HEK293 (cell line): ENCODE data around the gene CALM3.
"Not testable (repeated sequence)": the region's sequence is repeated elsewhere in the genome, so short reads cannot be mapped to it uniquely, and the experiment has no call there.

Experiments used
- CTCF ChIA-PET: fragments of 350-600 bp; formaldehyde crosslinking; extraction: SDS; loops from one replicate; lab custom pipeline; 2021; ENCODE audit warnings: antibody characterized with exemption; lab: Yijun Ruan, JAX
- POLR2A ChIA-PET: fragments of 300-600 bp; formaldehyde crosslinking; extraction: SDS; loops from one replicate; lab custom pipeline; 2020; ENCODE audit warnings: antibody characterized with exemption, inconsistent platforms; lab: Yijun Ruan, JAX
- H3K27ac ChIP-seq: fragments of 200-500 bp; sonication (Bioruptor generic); 2 replicates; pipeline ENCODE4 v1.5.1; 2014; ENCODE audit warnings: low read depth, low read length, control low read depth, inconsistent platforms; ENCODE audit errors: extremely low read depth
- H3K36me3 ChIP-seq, 2 experiments: fragments of 200-500 bp in 1 of 2; sonication (Bioruptor generic) in 1 of 2; 1 replicate in 1 of 2; 2 replicates in 1 of 2; pipeline ENCODE4 v1.5.1; 2014 to 2017; ENCODE audit warnings: inconsistent platforms in 2 of 2, low read length in 2 of 2; ENCODE audit not compliant: control insufficient read depth in 2 of 2, insufficient read depth in 1 of 2
- H3K4me1 ChIP-seq: fragments of 200-500 bp; sonication (Bioruptor generic); 2 replicates; pipeline ENCODE4 v1.5.1; 2014; ENCODE audit warnings: mild to moderate bottlenecking, low read length, inconsistent platforms; ENCODE audit not compliant: control insufficient read depth, insufficient read depth
- H3K4me3 ChIP-seq: 2 replicates; pipeline ENCODE4 v1.5.1; 2011; ENCODE audit warnings: low read depth, mild to moderate bottlenecking, control low read depth, low read length, moderate library complexity
- H3K9me3 ChIP-seq: fragments of 200-500 bp; sonication (Bioruptor generic); 2 replicates; pipeline ENCODE4 v1.5.1; 2014; ENCODE audit warnings: low read depth, low read length, inconsistent platforms; ENCODE audit not compliant: control insufficient read depth, insufficient read depth
- GLI2 ChIP-seq: fragments of 450-650 bp; formaldehyde crosslinking; IDR thresholded peaks from 2 replicates; pipeline ENCODE4; 2017; ENCODE audit warnings: missing biosample characterization, missing genetic modification characterization, low read depth, borderline replicate concordance
- KLF7 ChIP-seq: fragments of 450-650 bp; formaldehyde crosslinking; IDR thresholded peaks from 2 replicates; pipeline ENCODE4 v1.5.1; 2016; ENCODE audit warnings: missing biosample characterization, missing genetic modification characterization, borderline replicate concordance
- SALL2 ChIP-seq: fragments of 450-650 bp; formaldehyde crosslinking; IDR thresholded peaks from 2 replicates; pipeline ENCODE4 v1.5.0; 2017; ENCODE audit warnings: missing biosample characterization, mild to moderate bottlenecking, missing genetic modification characterization, borderline replicate concordance
- TCF7L2 ChIP-seq: IDR thresholded peaks from 2 replicates; pipeline ENCODE4 v1.6.1; 2011; ENCODE audit warnings: low read depth, mild to moderate bottlenecking, inconsistent platforms, low read length, moderate library complexity, borderline replicate concordance
- ZBTB48 ChIP-seq: fragments of 450-650 bp; formaldehyde crosslinking; IDR thresholded peaks from 2 replicates; pipeline ENCODE4 v1.5.1; 2016; ENCODE audit warnings: missing biosample characterization, missing genetic modification characterization
- ZIC2 ChIP-seq: fragments of 450-650 bp; formaldehyde crosslinking; IDR thresholded peaks from 2 replicates; pipeline ENCODE4 v1.5.1; 2016; ENCODE audit warnings: missing biosample characterization, missing genetic modification characterization
- ZNF138 ChIP-seq: fragments of 450-650 bp; formaldehyde crosslinking; IDR thresholded peaks from 2 replicates; pipeline ENCODE4 v1.5.1; 2016; ENCODE audit warnings: missing biosample characterization, missing genetic modification characterization, borderline replicate concordance
- ZNF16 ChIP-seq: fragments of 450-650 bp; formaldehyde crosslinking; IDR thresholded peaks from 2 replicates; pipeline ENCODE4 v1.5.1; 2016; ENCODE audit warnings: low read depth, missing biosample characterization, missing genetic modification characterization
- ZNF169 ChIP-seq: fragments of 450-650 bp; formaldehyde crosslinking; IDR thresholded peaks from 2 replicates; pipeline ENCODE4 v1.5.1; 2016; ENCODE audit warnings: missing biosample characterization, missing genetic modification characterization
- ZNF211 ChIP-seq: fragments of 450-650 bp; formaldehyde crosslinking; IDR thresholded peaks from 2 replicates; pipeline ENCODE4 v1.5.1; 2016; ENCODE audit warnings: low read depth, missing biosample characterization, missing genetic modification characterization
- ZNF221 ChIP-seq: fragments of 450-650 bp; formaldehyde crosslinking; IDR thresholded peaks from 2 replicates; pipeline ENCODE4 v1.5.1; 2017; ENCODE audit warnings: missing biosample characterization, missing genetic modification characterization, borderline replicate concordance
- ZNF23 ChIP-seq: fragments of 450-650 bp; formaldehyde crosslinking; IDR thresholded peaks from 2 replicates; pipeline ENCODE4 v1.5.1; 2016; ENCODE audit warnings: missing biosample characterization, missing genetic modification characterization, borderline replicate concordance
- ZNF335 ChIP-seq: fragments of 450-650 bp; formaldehyde crosslinking; conservative IDR thresholded peaks from 2 replicates; pipeline ENCODE4 v1.5.1; 2016; ENCODE audit warnings: missing biosample characterization, missing genetic modification characterization
- ZNF366 ChIP-seq: fragments of 450-650 bp; formaldehyde crosslinking; conservative IDR thresholded peaks from 2 replicates; pipeline ENCODE4 v1.5.1; 2016; ENCODE audit warnings: missing biosample characterization, missing genetic modification characterization
- ZNF473 ChIP-seq: fragments of 450-650 bp; formaldehyde crosslinking; IDR thresholded peaks from 2 replicates; pipeline ENCODE4 v1.5.1; 2017; ENCODE audit warnings: missing biosample characterization, missing genetic modification characterization
- ZNF488 ChIP-seq: fragments of 450-650 bp; formaldehyde crosslinking; IDR thresholded peaks from 2 replicates; pipeline ENCODE4 v1.5.1; 2016; ENCODE audit warnings: missing biosample characterization, missing genetic modification characterization
- ZNF544 ChIP-seq: fragments of 450-650 bp; formaldehyde crosslinking; IDR thresholded peaks from 2 replicates; pipeline ENCODE4 v1.5.0; 2017; ENCODE audit warnings: missing biosample characterization, missing genetic modification characterization
- ZNF549 ChIP-seq: fragments of 450-650 bp; IDR thresholded peaks from 2 replicates; pipeline ENCODE4 v1.5.1; 2018; ENCODE audit warnings: missing biosample characterization, missing genetic modification characterization, mild to moderate bottlenecking, inconsistent platforms, moderate library complexity
- ZNF768 ChIP-seq: fragments of 450-650 bp; formaldehyde crosslinking; IDR thresholded peaks from 2 replicates; pipeline ENCODE4 v1.5.1; 2018; ENCODE audit warnings: missing biosample characterization, mild to moderate bottlenecking, missing genetic modification characterization
- TF ChIP-seq, protein P1 (sequence below): fragments of 450-650 bp; formaldehyde crosslinking; IDR thresholded peaks from 2 replicates; pipeline ENCODE4 v1.5.1; 2016; ENCODE audit warnings: missing biosample characterization, missing genetic modification characterization
- TF ChIP-seq, protein P2 (sequence below): fragments of 450-650 bp; formaldehyde crosslinking; IDR thresholded peaks from 2 replicates; pipeline ENCODE4 v1.5.1; 2016; ENCODE audit warnings: missing biosample characterization, missing genetic modification characterization

CALM3 gene

GRCh38 chr19:46626446-46626845 lies 25.3 kb downstream of the CALM3 start:
- Histone ChIP-seq H3K36me3 (no peaks in the 10 kb centered on the region), H3K27ac (no peak overlapping the region), H3K9me3 (no peaks in the 10 kb centered on the region), H3K4me3 (no peak overlapping the region)
- ChIA-PET POLR2A (interaction anchor here (1.3 kb wide), 1 partner anchor 20 kb away, joined by 3 read pairs; no protein-coding TSS in a partner anchor), CTCF (interaction anchor here (0.6 to 2.5 kb wide), 5 partner anchors 9 to 78 kb away, joined by 3 to 12 read pairs (median 4); partner anchors contain the start of gene DACT3)
- TF ChIP-seq ZNF366: no peak
- TF ChIP-seq ZNF221 (tag by site-specific recombination): no peak
- no peak for TF ChIP-seq ZNF473 (tag by site-specific recombination)
- TF ChIP-seq ZNF211: no peak
- TF ChIP-seq ZNF23 (tag by site-specific recombination): no peak
- TF ChIP-seq TCF7L2: no peak
- TF ChIP-seq SALL2 (tag by site-specific recombination): no peak
- TF ChIP-seq ZNF549 (tag by site-specific recombination): no peak
- TF ChIP-seq ZNF16: no peak
- no peak for TF ChIP-seq KLF7
- TF ChIP-seq, protein P1, sequence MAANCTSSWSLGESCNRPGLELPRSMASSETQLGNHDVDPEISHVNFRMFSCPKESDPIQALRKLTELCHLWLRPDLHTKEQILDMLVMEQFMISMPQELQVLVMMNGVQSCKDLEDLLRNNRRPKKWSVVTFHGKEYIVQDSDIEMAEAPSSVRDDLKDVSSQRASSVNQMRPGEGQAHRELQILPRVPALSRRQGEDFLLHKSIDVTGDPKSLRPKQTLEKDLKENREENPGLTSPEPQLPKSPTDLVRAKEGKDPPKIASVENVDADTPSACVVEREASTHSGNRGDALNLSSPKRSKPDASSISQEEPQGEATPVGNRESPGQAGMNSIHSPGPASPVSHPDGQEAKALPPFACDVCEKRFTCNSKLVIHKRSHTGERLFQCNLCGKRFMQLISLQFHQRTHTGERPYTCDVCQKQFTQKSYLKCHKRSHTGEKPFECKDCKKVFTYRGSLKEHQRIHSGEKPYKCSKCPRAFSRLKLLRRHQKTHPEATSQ: no peak
- no peak for TF ChIP-seq ZBTB48
- TF ChIP-seq ZNF768 (tag by site-specific recombination): no peak
- TF ChIP-seq GLI2: no peak
- TF ChIP-seq ZNF138 (tag by site-specific recombination): no peak
- no peak for TF ChIP-seq ZNF488 (tag by site-specific recombination)
- no peak for TF ChIP-seq ZNF544
- TF ChIP-seq, all 188 proteins: peak for 0
- H3K4me1 ChIP-seq: no peaks in the 10 kb centered on the region

GRCh38 chr19:46628970-46629369 lies 27.8 kb downstream of the CALM3 start:
- H3K27ac ChIP-seq, H3K9me3 ChIP-seq, H3K4me3 ChIP-seq, H3K36me3 ChIP-seq, H3K4me1 ChIP-seq: not testable (repeated sequence)
- POLR2A ChIA-PET: interaction anchor here (2.5 kb wide), 1 partner anchor 28 kb away, joined by 7 read pairs; the partner anchor contains the start of gene CALM3
- CTCF ChIA-PET: interaction anchor here (0.6 to 6.9 kb wide), 5 partner anchors 13 to 259 kb away, joined by 3 to 95 read pairs (median 4); partner anchors contain the start of gene DACT3

DNA sequence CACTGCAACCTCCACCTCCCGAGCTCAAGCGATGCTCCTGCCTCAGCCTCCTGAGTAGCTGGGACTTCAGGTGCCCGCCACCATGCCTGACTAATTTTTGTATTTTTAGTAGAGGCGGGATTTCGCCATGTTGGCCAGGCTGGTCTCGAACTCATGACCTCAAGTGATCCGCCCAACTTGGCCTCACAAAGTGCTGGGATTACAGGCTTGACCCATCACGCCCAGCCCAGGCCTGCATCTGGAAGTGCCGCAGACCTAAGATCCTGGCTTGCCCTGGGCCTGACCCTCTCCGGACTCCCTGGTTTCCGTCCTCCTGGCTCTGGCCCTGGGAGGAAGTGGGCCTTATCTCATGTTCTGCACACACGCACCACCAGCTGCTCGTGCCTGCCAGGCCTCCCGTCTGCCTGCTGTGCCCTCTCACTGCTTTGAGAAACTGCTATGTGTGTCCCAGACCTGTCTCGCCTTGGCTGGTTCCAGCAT lies 28.5 kb downstream of the CALM3 start:
- Histone ChIP-seq H3K27ac (no peak overlapping the region), H3K4me3 (no peak overlapping the region), H3K4me1 (peaks cover 3% of the 10 kb centered on the region; the same call in 1 of the 2 replicates), H3K9me3 (no peaks in the 10 kb centered on the region), H3K36me3 (no peaks in the 10 kb centered on the region)
- ChIA-PET CTCF (interaction anchor here (0.6 to 6.9 kb wide), 4 partner anchors 13 to 122 kb away, joined by 3 to 95 read pairs (median 11); partner anchors contain the start of gene DACT3), POLR2A (interaction anchor here (2.5 kb wide), 1 partner anchor 29 kb away, joined by 7 read pairs; the partner anchor contains the start of gene CALM3)
- TF ChIP-seq ZNF169 (tag by site-specific recombination): no peak
- TF ChIP-seq ZIC2: peak; percentile 49
- TF ChIP-seq, protein P2, sequence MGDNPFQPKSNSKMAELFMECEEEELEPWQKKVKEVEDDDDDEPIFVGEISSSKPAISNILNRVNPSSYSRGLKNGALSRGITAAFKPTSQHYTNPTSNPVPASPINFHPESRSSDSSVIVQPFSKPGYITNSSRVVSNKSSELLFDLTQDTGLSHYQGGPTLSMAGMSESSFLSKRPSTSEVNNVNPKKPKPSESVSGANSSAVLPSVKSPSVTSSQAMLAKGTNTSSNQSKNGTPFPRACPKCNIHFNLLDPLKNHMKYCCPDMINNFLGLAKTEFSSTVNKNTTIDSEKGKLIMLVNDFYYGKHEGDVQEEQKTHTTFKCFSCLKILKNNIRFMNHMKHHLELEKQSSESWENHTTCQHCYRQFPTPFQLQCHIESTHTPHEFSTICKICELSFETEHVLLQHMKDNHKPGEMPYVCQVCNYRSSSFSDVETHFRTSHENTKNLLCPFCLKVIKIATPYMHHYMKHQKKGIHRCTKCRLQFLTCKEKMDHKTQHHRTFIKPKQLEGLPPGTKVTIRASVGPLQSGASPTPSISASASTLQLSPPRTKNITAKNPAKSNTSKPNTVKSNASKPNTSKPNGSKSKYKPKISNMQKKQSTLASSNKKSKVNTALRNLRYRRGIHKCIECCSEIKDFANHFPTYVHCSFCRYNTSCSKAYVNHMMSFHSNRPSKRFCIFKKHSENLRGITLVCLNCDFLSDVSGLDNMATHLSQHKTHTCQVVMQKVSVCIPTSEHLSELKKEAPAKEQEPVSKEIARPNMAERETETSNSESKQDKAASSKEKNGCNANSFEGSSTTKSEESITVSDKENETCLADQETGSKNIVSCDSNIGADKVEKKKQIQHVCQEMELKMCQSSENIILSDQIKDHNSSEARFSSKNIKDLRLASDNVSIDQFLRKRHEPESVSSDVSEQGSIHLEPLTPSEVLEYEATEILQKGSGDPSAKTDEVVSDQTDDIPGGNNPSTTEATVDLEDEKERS (tag by site-specific recombination): no peak
- TF ChIP-seq ZNF335 (tag by site-specific recombination): peak; percentile 62
